Skeletal muscle satellite cell (primary cell): ENCODE results near the gene EPAS1.

Experiments used
- H3K27me3 ChIP-seq: 2 replicates; pipeline ENCODE4 v1.7.0; 2013; ENCODE audit warnings: low read length; ENCODE audit not compliant: control insufficient read depth, insufficient read depth
- H3K36me3 ChIP-seq: 2 replicates; pipeline ENCODE4 v1.7.0; 2013; ENCODE audit warnings: mild to moderate bottlenecking, control low read depth, low read length; ENCODE audit not compliant: insufficient read depth
- H3K4me1 ChIP-seq: 2 replicates; pipeline ENCODE4 v1.7.0; 2013; ENCODE audit warnings: low read length; ENCODE audit not compliant: control insufficient read depth, insufficient read depth
- H3K4me2 ChIP-seq: 2 replicates; pipeline ENCODE4 v1.7.0; 2013; ENCODE audit warnings: mild to moderate bottlenecking, low read length
- H3K4me3 ChIP-seq: 2 replicates; pipeline ENCODE4 v1.7.0; 2013; ENCODE audit warnings: low read length
- H3K9ac ChIP-seq: 2 replicates; pipeline ENCODE4 v1.7.0; 2013; ENCODE audit warnings: mild to moderate bottlenecking, low read depth, low read length, moderate library complexity
- H3K9me3 ChIP-seq: replicated peaks from 2 replicates; pipeline ENCODE4 v1.7.0; 2013; ENCODE audit warnings: mild to moderate bottlenecking, control low read depth, low read length

EPAS1 gene

DNA sequence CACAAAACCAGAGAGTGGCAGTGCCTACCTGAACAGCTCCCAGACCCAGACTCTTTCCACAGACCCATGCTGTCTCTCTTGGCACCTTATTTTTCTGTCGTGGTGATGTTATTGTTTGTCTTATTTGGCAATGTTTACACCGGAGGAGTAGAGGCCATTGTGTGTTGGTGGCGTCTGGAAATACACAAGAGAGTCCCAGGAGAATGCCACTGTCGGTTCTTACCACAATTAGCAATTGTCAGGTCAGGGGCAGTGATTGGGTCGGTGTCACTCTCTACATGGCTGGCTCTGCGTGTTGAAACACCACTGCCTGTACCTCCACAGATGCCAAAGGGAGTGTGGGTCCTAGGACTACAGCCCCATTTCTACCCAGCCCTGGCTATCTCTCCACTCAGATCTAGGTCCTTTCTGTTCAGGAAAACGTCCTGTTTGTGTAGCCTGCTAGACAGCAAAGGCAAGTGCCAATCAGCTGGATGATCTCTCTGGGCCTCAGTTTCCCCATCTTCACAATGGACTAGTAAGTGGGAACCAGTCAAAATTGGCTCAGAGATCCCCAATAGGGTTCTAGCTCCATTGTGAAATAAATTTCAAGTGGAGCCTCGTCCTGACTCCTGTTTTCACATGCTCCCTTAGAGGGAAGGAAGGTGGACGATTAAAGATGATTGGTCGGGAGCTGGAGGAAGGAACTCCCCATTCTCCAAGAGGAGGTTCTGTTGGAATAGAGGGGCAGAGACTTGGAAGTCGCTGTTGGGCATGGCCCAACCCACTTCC, 17.0 kb downstream of the EPAS1 start:
- peak overlapping the region; percentile 69 for H3K9ac ChIP-seq
- H3K27me3 ChIP-seq: no peaks in the 10 kb centered on the region
- peak overlapping the region; percentile 50 for H3K4me2 ChIP-seq
- H3K9me3 ChIP-seq: no peaks in the 10 kb centered on the region
- peaks cover 67% of the 10 kb centered on the region for H3K4me1 ChIP-seq
- H3K36me3 ChIP-seq: peaks cover 3% of the 10 kb centered on the region
- peak overlapping the region; percentile 35 for H3K4me3 ChIP-seq

DNA sequence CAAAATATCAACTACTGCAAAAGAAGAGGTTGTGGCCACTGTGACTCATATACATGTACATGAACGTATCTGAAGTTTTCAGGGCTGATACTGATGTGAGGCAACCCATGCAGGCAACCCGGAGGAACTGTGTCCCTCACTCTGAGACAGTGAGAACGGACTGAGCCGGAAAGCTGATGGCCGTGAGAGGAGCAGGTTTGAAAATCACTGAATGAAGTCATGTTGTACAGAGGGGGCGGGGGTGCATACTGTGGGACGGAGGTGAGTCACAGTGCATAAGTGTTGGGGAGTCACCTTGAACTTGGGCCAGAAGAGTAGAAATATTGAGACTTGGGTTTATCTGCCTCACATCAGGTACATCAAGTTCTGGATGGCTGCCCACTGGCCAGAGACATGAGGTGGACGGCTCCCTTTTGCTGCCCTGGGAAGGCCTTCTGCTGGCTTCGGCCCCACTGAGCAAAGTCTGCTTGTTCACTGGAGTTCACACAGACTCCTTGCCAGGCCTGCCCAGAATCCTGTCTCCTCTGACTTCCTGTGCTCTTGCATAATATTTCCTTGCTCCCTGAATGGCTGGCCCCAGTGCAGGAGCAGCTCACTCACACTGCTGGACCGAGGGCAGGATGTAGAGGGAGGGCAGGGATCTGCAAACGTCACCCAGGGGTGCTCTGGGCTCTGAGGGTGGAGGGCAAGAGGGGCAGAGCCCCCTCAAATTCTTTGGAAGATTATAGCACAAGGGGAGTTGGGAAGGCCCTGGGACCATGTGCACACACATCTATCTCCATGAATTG, 18.1 kb downstream of the EPAS1 start:
- Histone ChIP-seq H3K4me2 (peak overlapping the region; percentile 50), H3K4me3 (peak overlapping the region; percentile 35), H3K9ac (peak overlapping the region; percentile 69), H3K27me3 (no peaks in the 10 kb centered on the region), H3K36me3 (peaks cover 3% of the 10 kb centered on the region), H3K9me3 (no peaks in the 10 kb centered on the region), H3K4me1 (peaks cover 59% of the 10 kb centered on the region)

DNA sequence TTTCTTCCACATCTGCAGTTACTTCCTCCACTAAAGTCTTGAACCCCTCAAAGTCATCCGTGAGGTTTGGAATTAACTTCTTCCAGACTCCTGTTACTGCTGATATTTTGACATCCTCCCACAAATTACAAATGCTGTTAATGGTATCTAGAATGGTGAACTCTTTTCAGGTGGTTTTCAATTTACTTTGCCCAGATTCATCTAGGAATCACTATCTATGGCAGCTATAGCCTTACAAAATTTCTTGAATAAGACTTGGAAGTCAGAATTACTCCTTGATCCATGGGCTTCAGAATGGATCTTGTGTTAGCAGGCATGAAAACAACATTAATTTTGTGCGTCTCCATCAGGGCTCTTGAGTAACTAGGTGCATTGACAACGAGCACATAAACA, 19.9 kb downstream of the EPAS1 start:
- H3K4me3 ChIP-seq: no peak overlapping the region

GRCh38 chr2:46318579-46319460, 21.6 kb downstream of the EPAS1 start:
- Histone ChIP-seq H3K27me3 (no peaks in the 10 kb centered on the region), H3K9ac (no peak overlapping the region), H3K4me1 (peaks cover 30% of the 10 kb centered on the region), H3K4me2 (no peak overlapping the region), H3K4me3 (no peak overlapping the region), H3K36me3 (peaks cover 3% of the 10 kb centered on the region), H3K9me3 (no peaks in the 10 kb centered on the region)

More for the DNA sequence above, 19.9 kb downstream of the EPAS1 start:
- Histone ChIP-seq H3K9ac (no peak overlapping the region), H3K4me2 (no peak overlapping the region), H3K4me1 (peaks cover 41% of the 10 kb centered on the region), H3K27me3 (no peaks in the 10 kb centered on the region), H3K36me3 (peaks cover 3% of the 10 kb centered on the region), H3K9me3 (no peaks in the 10 kb centered on the region)

- H3K4me1 ChIP-seq: peaks cover 23% of the 10 kb centered on the region
- H3K9ac ChIP-seq: no peak overlapping the region
Measured at GRCh38 chr2:46319711-46320110, 22.5 kb downstream of the EPAS1 start.

GRCh38 chr2:46320141-46320567, 22.9 kb downstream of the EPAS1 start:
- Histone ChIP-seq H3K27me3 (no peaks in the 10 kb centered on the region), H3K4me1 (peaks cover 20% of the 10 kb centered on the region), H3K36me3 (peaks cover 3% of the 10 kb centered on the region), H3K9me3 (no peaks in the 10 kb centered on the region), H3K9ac (no peak overlapping the region), H3K4me2 (no peak overlapping the region), H3K4me3 (no peak overlapping the region)

More at GRCh38 chr2:46319711-46320110, 22.5 kb downstream of the EPAS1 start:
- no peak overlapping the region for H3K4me2 ChIP-seq
- H3K9me3 ChIP-seq: no peaks in the 10 kb centered on the region
- peaks cover 3% of the 10 kb centered on the region for H3K36me3 ChIP-seq
- no peaks in the 10 kb centered on the region for H3K27me3 ChIP-seq
- H3K4me3 ChIP-seq: no peak overlapping the region

GRCh38 chr2:46323730-46324129, 26.5 kb downstream of the EPAS1 start:
- Histone ChIP-seq H3K9ac (no peak overlapping the region), H3K9me3 (no peaks in the 10 kb centered on the region), H3K4me2 (no peak overlapping the region), H3K4me1 (peaks cover 4% of the 10 kb centered on the region), H3K4me3 (no peak overlapping the region), H3K36me3 (no peaks in the 10 kb centered on the region), H3K27me3 (no peaks in the 10 kb centered on the region)

GRCh38 chr2:46325182-46325928, 28.1 kb downstream of the EPAS1 start:
- Histone ChIP-seq H3K36me3 (no peaks in the 10 kb centered on the region), H3K4me2 (no peak overlapping the region), H3K4me3 (no peak overlapping the region), H3K9me3 (no peaks in the 10 kb centered on the region), H3K27me3 (no peaks in the 10 kb centered on the region), H3K9ac (no peak overlapping the region), H3K4me1 (peaks cover 15% of the 10 kb centered on the region)

- Histone ChIP-seq H3K36me3 (no peaks in the 10 kb centered on the region), H3K9ac (no peak overlapping the region), H3K4me1 (peaks cover 26% of the 10 kb centered on the region), H3K27me3 (no peaks in the 10 kb centered on the region), H3K4me3 (no peak overlapping the region), H3K4me2 (no peak overlapping the region), H3K9me3 (no peaks in the 10 kb centered on the region)
Measured at GRCh38 chr2:46326231-46326980, 29.2 kb downstream of the EPAS1 start.

DNA sequence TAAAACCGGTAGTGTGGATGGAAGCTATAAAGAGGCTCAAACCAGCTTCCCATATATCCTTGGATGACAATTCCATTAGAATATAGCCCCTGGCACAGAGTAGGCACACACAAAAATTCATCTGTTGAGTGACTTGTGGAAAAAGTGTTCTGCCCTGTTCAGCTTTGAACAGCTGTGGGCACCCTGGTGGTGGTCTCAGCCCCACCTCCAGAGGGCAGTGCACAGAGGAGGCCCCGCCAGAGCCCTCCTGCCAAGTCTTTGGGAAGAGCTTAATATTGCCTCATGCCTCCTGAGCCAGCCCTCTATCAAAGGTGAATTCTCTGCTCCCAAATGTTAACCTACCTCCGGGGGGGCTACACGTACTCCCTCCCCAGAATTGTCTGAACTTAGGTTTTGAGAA, 30.4 kb downstream of the EPAS1 start:
- H3K4me2 ChIP-seq: no peak overlapping the region
- H3K36me3 ChIP-seq: no peaks in the 10 kb centered on the region
- H3K4me3 ChIP-seq: no peak overlapping the region
- H3K27me3 ChIP-seq: no peaks in the 10 kb centered on the region
- H3K9ac ChIP-seq: no peak overlapping the region
- no peaks in the 10 kb centered on the region for H3K9me3 ChIP-seq
- H3K4me1 ChIP-seq: peaks cover 38% of the 10 kb centered on the region
